HEK293 (cell line): ENCODE data around the gene TMC5.

ENCODE experiments used
- GLI4 ChIP-seq: fragments of 450-650 bp; formaldehyde crosslinking; IDR thresholded peaks from 2 replicates; pipeline ENCODE4 v1.5.1; 2016; ENCODE audit warnings: missing biosample characterization, missing genetic modification characterization
- REPIN1 ChIP-seq: fragments of 450-650 bp; formaldehyde crosslinking; IDR thresholded peaks from 2 replicates; pipeline ENCODE4 v1.5.1; 2017; ENCODE audit warnings: missing biosample characterization, missing genetic modification characterization, low read depth
- SP2 ChIP-seq: fragments of 450-650 bp; formaldehyde crosslinking; IDR thresholded peaks from 2 replicates; pipeline ENCODE4 v1.5.1; 2016; ENCODE audit warnings: missing biosample characterization, missing genetic modification characterization
- ZNF24 ChIP-seq: fragments of 450-650 bp; formaldehyde crosslinking; IDR thresholded peaks from 2 replicates; pipeline ENCODE4 v1.5.1; 2016; ENCODE audit warnings: missing biosample characterization, missing genetic modification characterization
- ZNF274 ChIP-seq, 2 experiments: fragments of 200-500 bp in 1 of 2; fragments of 450-650 bp in 1 of 2; sonication (Bioruptor generic) in 1 of 2; formaldehyde crosslinking in 1 of 2; IDR thresholded peaks; 2 replicates each; pipeline versions ENCODE4 v1.5.1 to v1.6.1; 2014 to 2016; ENCODE audit warnings: borderline replicate concordance in 1 of 2, inconsistent platforms in 1 of 2, low read length in 1 of 2, missing biosample characterization in 1 of 2, missing genetic modification characterization in 1 of 2
- ZNF302 ChIP-seq: fragments of 450-650 bp; formaldehyde crosslinking; IDR thresholded peaks from 2 replicates; pipeline ENCODE4 v1.5.1; 2016; ENCODE audit warnings: missing biosample characterization, missing genetic modification characterization, low read depth
- ZNF473 ChIP-seq: fragments of 450-650 bp; formaldehyde crosslinking; IDR thresholded peaks from 2 replicates; pipeline ENCODE4 v1.5.1; 2017; ENCODE audit warnings: missing biosample characterization, missing genetic modification characterization
- TF ChIP-seq, protein P1 (sequence below): fragments of 450-650 bp; formaldehyde crosslinking; IDR thresholded peaks from 2 replicates; pipeline ENCODE4 v1.5.1; 2016; ENCODE audit warnings: missing biosample characterization, missing genetic modification characterization
- TF ChIP-seq, protein P2 (sequence below): fragments of 450-650 bp; formaldehyde crosslinking; IDR thresholded peaks from 2 replicates; pipeline ENCODE4 v1.5.1; 2016; ENCODE audit warnings: missing biosample characterization, missing genetic modification characterization
- TF ChIP-seq, protein P3 (sequence below): fragments of 450-650 bp; formaldehyde crosslinking; IDR thresholded peaks from 2 replicates; pipeline ENCODE4 v1.5.1; 2016; ENCODE audit warnings: missing biosample characterization, missing genetic modification characterization
- TF ChIP-seq, protein P4 (sequence below): sonication (generic); formaldehyde crosslinking; IDR thresholded peaks from 2 replicates; pipeline ENCODE4 v1.8.1; 2022; ENCODE audit warnings: mild to moderate bottlenecking, moderate library complexity, missing genetic modification reagents
- TF ChIP-seq, protein P5 (sequence below): fragments of 450-650 bp; formaldehyde crosslinking; optimal IDR thresholded peaks from 2 replicates; pipeline ENCODE3; 2016; ENCODE audit warnings: missing biosample characterization, mild to moderate bottlenecking, missing genetic modification characterization

DNA sequence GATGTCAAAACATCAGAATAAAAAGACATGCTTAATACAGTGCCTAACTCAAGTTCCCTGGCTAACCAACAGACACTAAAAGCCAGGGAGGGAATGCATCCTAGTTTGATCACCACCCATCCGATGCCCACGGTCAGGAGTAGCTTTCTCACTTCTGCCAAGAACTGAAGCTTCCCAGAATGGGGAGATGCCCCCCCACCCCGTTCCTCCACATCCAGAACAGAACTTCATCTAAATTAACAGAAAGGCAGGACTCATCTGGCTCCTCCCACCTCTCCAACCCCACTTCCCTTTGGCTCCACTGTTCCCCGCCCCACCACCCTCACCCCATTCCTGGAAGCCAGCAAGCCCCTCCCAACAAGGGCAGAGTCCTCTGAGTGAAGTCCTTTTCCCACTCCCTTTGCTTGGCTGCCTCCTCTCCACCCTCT lies 70.5 kb downstream of the TMC5 start:
- TF ChIP-seq, protein P1, sequence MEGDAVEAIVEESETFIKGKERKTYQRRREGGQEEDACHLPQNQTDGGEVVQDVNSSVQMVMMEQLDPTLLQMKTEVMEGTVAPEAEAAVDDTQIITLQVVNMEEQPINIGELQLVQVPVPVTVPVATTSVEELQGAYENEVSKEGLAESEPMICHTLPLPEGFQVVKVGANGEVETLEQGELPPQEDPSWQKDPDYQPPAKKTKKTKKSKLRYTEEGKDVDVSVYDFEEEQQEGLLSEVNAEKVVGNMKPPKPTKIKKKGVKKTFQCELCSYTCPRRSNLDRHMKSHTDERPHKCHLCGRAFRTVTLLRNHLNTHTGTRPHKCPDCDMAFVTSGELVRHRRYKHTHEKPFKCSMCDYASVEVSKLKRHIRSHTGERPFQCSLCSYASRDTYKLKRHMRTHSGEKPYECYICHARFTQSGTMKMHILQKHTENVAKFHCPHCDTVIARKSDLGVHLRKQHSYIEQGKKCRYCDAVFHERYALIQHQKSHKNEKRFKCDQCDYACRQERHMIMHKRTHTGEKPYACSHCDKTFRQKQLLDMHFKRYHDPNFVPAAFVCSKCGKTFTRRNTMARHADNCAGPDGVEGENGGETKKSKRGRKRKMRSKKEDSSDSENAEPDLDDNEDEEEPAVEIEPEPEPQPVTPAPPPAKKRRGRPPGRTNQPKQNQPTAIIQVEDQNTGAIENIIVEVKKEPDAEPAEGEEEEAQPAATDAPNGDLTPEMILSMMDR (tag by site-specific recombination), result no peak
- TF ChIP-seq SP2, result no peak
- TF ChIP-seq, protein P2, sequence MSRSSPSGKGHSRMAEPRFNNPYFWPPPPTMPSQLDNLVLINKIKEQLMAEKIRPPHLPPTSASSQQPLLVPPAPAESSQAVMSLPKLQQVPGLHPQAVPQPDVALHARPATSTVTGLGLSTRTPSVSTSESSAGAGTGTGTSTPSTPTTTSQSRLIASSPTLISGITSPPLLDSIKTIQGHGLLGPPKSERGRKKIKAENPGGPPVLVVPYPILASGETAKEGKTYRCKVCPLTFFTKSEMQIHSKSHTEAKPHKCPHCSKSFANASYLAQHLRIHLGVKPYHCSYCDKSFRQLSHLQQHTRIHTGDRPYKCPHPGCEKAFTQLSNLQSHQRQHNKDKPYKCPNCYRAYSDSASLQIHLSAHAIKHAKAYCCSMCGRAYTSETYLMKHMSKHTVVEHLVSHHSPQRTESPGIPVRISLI (tag by site-specific recombination), result no peak
- no peak for TF ChIP-seq ZNF274 (IDR thresholded peaks at IDR 0.05; ENCODE audit: low read length)
- no peak for TF ChIP-seq ZNF274 (tag by site-specific recombination; IDR thresholded peaks at IDR 0.05; ENCODE audit: borderline replicate concordance)
- TF ChIP-seq, protein P3, sequence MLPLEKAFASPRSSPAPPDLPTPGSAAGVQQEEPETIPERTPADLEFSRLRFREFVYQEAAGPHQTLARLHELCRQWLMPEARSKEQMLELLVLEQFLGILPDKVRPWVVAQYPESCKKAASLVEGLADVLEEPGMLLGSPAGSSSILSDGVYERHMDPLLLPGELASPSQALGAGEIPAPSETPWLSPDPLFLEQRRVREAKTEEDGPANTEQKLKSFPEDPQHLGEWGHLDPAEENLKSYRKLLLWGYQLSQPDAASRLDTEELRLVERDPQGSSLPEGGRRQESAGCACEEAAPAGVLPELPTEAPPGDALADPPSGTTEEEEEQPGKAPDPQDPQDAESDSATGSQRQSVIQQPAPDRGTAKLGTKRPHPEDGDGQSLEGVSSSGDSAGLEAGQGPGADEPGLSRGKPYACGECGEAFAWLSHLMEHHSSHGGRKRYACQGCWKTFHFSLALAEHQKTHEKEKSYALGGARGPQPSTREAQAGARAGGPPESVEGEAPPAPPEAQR, result no peak
- no peak for TF ChIP-seq GLI4 (tag by site-specific recombination)
- TF ChIP-seq, protein P4, sequence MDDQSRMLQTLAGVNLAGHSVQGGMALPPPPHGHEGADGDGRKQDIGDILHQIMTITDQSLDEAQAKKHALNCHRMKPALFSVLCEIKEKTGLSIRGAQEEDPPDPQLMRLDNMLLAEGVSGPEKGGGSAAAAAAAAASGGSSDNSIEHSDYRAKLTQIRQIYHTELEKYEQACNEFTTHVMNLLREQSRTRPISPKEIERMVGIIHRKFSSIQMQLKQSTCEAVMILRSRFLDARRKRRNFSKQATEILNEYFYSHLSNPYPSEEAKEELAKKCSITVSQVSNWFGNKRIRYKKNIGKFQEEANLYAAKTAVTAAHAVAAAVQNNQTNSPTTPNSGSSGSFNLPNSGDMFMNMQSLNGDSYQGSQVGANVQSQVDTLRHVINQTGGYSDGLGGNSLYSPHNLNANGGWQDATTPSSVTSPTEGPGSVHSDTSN (CRISPR knock-in tag), result no peak
- TF ChIP-seq, protein P5, sequence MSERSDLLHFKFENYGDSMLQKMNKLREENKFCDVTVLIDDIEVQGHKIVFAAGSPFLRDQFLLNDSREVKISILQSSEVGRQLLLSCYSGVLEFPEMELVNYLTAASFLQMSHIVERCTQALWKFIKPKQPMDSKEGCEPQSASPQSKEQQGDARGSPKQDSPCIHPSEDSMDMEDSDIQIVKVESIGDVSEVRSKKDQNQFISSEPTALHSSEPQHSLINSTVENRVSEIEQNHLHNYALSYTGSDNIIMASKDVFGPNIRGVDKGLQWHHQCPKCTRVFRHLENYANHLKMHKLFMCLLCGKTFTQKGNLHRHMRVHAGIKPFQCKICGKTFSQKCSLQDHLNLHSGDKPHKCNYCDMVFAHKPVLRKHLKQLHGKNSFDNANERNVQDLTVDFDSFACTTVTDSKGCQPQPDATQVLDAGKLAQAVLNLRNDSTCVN, result no peak
- no peak for TF ChIP-seq REPIN1 (tag by site-specific recombination)
- no peak for TF ChIP-seq ZNF302 (tag by site-specific recombination)
- TF ChIP-seq ZNF473 (tag by site-specific recombination), result no peak
- no peak for TF ChIP-seq ZNF24 (tag by site-specific recombination)
